HG02678 (cell line): ENCODE data around the gene CA5B.
"Not testable (repeated sequence)": the region's sequence is repeated elsewhere in the genome, so short reads cannot be mapped to it uniquely, and the experiment has no call there.

Experiments
- ATAC-seq: cut with Tn5 transposase; IDR thresholded peaks from one replicate; pipeline ENCODE4 v1.9.1; 2021; ENCODE audit warnings: mild to moderate bottlenecking, moderate library complexity; ENCODE audit not compliant: unreplicated experiment

Gene CA5B

DNA sequence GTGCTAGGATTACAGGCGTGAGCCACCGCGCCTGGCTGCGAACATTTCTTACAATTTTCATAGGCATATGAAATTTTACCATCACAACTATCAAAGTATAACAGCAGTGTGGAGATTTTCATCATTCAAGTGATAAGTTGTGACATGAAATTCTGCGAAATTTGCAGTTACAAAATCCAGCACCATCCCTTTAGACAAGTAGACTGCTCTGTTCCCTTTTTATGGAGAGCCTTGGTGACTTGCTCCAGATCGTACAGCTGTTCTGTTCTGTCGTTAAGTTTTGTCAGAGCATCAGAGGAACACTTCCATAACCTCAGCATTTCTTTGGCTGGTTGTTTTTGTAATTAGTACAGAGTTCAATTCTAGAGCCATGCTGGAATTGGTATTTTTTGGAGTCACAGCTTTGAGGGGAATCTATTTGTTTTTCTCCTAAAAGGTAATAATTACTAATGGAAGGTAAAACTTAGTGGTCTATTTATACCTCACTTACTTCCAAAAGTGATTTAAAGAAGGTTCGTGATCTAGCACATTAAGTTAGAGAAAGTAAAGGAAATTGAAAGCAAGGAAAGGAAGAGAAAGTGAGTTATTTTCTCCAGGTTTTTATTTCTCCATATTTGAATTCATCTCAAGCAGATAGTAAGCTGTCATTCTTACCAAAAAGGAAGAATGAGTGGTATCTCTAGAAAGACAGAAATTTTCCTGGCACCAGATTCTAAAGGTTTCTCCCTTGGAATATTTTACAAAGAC, 74.3 kb downstream of the CA5B start:
- ATAC-seq, result no peak

DNA sequence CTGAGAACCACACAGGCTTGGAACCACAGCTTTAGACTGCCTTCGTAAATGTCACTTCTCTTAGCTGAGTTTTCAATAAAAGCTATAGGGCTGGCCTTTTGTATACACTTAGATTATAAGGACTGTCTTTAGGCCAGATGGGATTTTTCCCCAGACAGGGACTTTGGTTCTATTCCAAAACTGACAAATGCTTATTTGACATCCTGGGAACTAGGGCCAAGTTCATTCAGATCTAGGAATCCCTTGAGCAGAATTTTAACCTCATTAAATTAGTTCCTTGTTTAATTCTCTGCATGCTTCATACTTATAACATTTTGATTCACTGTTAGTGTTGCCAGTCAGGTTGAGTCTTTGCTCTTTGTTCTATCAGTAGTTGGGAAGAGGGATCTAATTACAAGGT, 75.3 kb downstream of the CA5B start:
- no peak for ATAC-seq

DNA sequence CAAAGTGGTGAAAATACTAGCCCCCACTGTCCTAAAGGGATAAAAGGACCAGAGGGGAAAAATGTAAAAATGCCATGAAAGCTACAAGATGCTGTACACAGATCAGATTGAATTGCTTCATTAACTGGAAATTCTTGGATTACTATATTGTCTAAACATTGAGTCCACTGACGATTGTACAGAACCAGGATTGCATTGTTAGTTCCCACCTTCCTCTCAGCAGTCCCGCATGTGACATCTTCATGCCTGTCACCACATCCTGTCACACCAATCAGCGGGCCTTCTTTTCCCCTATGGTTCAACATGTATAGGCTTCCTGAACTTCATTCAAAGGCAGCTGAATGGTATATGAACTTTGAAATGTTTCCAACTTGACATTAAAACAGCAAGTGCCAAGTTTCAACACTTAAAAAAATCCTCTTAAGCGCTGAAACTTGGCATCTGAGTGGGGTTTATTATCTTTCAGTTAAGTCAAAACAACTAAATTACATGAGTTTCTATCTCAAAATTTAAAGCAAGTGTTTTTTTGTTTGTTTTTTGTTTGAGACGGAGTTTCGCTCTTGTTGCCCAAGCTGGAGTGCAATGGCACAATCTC, 76.8 kb downstream of the CA5B start:
- ATAC-seq, result no peak

DNA sequence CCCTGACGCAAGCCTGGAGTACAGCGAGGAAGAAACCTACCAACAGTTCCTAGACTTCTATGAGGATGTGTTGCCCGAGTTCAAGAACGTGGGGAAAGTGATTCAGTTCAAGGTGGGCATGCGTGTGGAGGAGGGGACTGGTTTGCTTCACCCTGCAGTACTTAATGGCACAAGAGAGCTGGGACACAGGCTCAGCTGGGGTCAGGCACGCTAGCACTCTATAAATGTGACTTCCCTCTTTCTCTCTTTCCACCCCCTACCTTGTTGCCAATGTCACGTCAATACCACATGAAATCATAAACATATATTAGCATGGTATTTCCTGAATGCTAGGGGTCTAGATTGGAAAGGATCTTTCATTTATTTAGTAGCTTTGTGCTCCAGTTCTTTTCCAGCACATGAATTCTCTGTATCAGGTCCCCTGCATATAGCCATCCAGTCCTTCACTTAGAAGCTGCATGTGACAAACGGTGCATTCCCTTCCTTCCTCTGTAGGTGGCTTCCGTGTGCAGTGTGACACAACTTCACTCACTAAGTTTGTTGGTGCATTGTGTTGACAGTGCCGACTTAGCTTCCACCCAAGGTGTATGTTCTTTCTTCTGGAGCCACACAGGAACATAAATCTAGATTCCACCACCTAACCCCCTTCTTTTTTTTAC, 77.8 kb downstream of the CA5B start:
- ATAC-seq, result no peak

DNA sequence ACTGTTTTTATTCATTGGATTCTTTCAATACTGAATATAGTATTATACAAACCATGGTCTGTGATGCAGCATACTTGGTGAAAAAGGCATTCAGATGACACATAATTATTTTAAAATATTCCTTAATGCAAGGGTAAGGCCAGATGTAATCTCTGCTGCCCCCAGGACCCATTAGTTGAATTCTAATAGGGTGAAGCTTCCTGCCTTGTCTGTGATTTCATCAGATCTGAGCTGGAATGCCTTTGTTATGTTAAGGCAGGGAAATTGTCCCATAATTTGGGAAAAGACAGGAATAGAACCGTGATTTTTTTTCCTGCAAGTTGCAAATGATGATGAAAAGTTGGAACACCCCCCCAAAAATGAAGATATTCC, 78.4 kb downstream of the CA5B start:
- no peak for ATAC-seq

DNA sequence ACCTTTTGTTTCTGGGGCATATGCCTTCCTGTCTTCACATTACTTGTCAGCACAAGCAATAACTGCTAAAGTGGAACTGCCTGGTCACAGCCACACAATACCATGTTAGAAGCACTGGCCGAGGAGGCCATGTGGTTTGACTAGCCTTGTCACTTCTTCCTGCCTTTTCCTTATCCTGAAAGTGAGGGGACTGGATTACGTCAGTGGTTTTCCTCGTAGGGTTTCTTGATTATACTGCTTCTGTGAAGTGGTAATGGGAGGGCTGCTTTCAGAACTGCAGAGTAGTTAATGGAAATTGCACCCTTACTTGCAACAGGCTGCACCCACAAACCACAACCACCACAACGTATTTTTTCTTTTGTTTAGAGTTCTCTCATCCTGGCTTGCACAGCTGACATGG, 78.8 kb downstream of the CA5B start:
- no peak for ATAC-seq

DNA sequence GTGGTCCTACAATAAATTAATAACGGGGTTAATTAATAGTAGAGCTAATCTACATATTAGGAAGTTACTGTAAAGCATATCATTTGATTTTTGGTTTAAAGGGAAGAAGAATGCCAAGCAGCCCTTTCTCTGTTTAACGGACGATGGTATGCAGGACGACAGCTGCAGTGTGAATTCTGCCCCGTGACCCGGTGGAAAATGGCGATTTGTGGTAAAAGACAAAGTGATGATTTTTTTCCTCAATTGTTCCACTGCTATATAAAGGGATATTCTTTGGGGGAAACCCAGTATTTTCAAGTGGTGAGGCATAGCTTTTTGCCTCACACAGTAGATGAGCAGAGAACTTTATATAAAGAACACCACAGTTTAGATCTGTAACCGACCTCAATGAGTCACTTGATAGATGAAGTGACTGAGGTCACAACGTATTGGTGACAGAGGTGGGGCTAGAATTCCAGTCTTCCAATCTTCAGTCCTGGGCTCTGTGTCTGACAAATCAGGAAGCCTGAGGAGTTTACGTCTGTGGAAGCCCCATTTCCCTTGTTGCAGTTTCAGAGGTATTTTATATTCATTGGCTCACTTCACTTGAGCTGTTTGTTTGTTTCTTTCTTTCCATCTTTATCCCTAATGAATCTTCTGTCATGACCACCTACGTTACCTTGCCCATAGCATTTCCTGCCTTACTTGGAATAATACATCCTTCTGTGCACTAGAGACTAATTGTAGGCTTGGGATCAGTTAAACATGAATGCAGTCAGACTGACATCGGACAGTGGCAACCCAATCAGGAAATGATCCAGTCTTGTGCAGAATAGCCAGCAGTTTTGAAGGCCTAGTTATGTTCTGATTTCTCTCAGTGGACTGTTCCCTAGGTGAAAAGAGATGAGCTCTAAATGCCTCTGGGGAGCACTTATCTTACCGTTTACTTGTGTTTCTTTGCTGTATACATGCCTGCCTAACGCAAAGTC, 82.3 kb downstream of the CA5B start:
- ATAC-seq, result no peak

DNA sequence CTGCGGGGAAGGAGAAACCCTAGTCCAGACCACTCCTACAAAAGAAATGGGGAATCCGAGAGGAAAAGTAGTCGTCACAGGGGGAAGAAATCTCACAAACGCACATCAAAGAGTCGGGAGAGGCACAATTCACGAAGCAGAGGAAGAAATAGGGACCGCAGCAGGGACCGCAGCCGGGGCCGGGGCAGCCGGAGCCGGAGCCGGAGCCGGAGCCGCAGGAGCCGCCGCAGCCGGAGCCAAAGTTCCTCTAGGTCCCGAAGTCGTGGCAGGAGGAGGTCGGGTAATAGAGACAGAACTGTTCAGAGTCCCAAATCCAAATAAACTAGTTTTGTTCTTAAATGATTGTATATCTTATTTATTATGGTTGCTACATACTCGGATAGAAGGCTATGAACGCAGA, 84.9 kb downstream of the CA5B start:
- ATAC-seq, result no peak

DNA sequence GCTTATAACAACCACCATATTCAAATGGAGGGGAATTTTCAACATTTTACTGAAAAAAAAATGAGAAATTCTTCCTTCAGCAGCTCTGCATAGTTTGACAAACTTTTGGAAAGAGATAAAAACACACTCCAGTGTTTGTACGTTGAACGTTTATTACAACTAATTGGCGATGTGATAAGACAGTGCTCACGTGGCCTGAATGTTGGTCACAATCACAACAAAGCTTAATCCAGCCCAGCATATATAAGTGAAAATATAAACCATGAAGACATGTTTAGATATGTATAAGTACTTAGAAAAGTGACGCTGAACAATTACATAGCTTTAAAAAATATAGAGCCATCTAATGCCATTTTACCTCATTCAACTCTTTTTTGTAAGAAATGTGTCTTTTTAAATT, 87.9 kb downstream of the CA5B start:
- ATAC-seq, result no peak

DNA sequence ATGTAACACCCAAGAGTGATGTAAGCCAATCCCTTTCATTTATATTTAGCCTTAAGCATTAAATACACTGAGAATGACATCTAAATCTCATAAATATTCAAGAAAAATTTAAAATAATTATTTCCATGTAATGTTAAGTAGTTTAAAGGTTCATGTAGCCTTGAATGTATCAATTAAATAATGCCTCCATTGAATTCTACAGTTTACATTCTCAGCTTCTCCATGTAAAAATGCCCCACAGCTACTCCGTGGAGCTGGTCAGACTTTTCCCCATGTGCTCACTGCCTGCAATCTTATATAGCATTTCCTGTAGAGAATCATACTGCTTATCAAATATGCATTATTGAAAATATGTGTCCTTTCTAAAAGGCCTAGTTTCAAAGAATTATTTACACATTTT, 91.1 kb downstream of the CA5B start:
- no peak for ATAC-seq

DNA sequence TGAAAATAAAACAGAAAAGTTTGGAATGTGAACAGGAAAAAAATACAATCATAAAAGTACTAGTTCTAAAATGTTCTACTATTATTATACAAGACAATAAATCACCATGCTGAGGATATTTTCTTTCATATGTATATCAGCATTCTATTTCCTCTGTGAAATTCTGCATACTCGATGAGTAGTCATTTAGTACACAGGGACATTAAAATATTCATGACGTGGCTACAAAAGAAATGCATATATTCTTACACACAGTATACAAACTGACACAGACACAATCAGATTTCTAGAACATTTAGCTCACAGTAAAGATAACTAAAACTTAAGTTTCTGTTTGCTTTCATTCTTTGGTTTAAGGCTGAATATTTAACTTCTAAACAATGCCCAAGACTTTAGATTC, 93.3 kb downstream of the CA5B start:
- ATAC-seq, result not testable (repeated sequence)

DNA sequence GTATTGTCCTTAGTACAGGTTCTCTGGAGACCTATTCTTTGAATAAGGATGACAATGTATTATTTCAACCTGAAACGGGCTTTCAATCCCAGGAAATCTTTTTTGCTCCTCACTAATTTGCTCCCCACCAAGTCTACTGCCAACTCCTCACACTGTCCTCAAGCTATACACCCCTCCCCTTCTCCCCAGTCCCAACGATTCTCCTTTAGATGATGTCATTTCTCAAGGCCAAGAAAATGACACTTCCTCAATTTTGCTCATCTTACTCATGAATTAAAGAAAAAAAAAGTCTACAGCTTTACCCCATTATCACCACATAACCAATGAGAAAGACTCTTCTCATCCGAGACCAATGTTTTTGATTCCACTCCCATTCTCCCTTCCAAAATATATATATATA, 96.0 kb downstream of the CA5B start:
- no peak for ATAC-seq

DNA sequence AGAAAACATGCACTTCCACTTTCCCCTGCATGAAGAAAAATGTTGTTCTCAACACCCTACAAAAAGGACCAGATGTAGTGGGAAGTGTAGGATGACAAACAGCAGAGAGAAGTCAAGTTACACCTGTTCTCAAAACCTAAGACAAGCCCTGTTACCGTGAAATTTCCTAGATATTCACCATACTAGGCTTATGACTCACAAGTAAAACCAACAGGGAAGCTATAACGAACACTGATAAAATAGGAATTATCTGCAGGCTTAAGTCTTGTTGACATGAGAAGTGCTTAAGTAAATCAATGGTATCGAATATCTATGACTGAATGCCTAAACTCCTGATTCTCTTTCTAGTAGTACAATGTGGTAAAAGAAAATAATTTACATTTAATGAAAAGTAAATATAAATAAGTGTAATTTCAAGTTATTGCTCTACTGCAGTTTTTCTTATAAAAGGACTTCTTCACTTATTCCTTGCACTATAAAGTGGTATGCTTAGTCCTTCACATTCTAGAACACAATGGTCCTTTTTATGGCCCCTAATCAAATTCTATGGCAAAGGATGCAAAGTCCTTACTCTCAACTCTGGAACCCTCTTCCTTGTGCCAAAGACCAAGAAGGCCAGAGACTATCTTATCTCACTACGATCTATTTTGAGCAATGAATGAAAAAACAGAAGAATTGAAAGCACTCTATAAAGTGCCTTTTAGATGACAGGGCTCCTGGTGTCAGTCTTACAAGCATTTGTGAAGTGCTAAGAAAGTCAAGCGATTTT, 96.9 kb downstream of the CA5B start:
- ATAC-seq, result no peak
